HG03571 (cell line): ENCODE results near the gene PALM.
A peak's percentile ranks its signal among the peaks of the same experiment; 100 is the strongest.
"Not testable (repeated sequence)": the region's sequence is repeated elsewhere in the genome, so short reads cannot be mapped to it uniquely, and the experiment has no call there.

ENCODE experiments used
- ATAC-seq: cut with Tn5 transposase; IDR thresholded peaks from one replicate; pipeline ENCODE4 v1.9.1; 2021; ENCODE audit not compliant: unreplicated experiment

Gene PALM

GRCh38 chr19:678791-679388 is 29.8 kb upstream of the PALM start:
- no peak for ATAC-seq

GRCh38 chr19:679418-680286 is 29.1 kb upstream of the PALM start:
- ATAC-seq: peak; percentile 21

GRCh38 chr19:680287-681028 is 28.3 kb upstream of the PALM start:
- ATAC-seq: peak; percentile 67

GRCh38 chr19:681029-682019 is 27.4 kb upstream of the PALM start:
- ATAC-seq: no peak

- ATAC-seq: no peak
Observed at GRCh38 chr19:682678-683320, 25.9 kb upstream of the PALM start.

- no peak for ATAC-seq
Observed at GRCh38 chr19:685454-685931, 23.2 kb upstream of the PALM start.

GRCh38 chr19:686589-687297 is 22.0 kb upstream of the PALM start:
- no peak for ATAC-seq

GRCh38 chr19:687569-688166 is 21.1 kb upstream of the PALM start:
- no peak for ATAC-seq

- no peak for ATAC-seq
Observed at GRCh38 chr19:688214-688613, 20.5 kb upstream of the PALM start.

GRCh38 chr19:688992-689391 is 19.7 kb upstream of the PALM start:
- ATAC-seq: no peak

- no peak for ATAC-seq
Observed at GRCh38 chr19:690203-690602, 18.5 kb upstream of the PALM start.

GRCh38 chr19:694481-695351 is 14.0 kb upstream of the PALM start:
- ATAC-seq: no peak

GRCh38 chr19:695352-695949 is 13.3 kb upstream of the PALM start, which contains the start of gene PRSS57:
PRSS57 (minus strand) TSS chr19:695452; CDS start chr19:695430, 22 bp downstream.
- no peak for ATAC-seq

- ATAC-seq: not testable (repeated sequence)
Observed at GRCh38 chr19:698529-698928, 10.2 kb upstream of the PALM start.

- ATAC-seq: not testable (repeated sequence)
Observed at GRCh38 chr19:699885-700284, 8.8 kb upstream of the PALM start.

- ATAC-seq: not testable (repeated sequence)
Observed at GRCh38 chr19:702847-703246, 5.9 kb upstream of the PALM start.

GRCh38 chr19:703329-703650 is 5.4 kb upstream of the PALM start:
- no peak for ATAC-seq
